NCI-H2171 treated with DMSO at 0.1 percent for 48 hours (cell line): ENCODE results near the gene TAGLN.

Experiments
- DNase-seq: peaks from one replicate; lab custom pipeline; 2025; lab: John Stamatoyannopoulos, UW

TAGLN gene

DNA sequence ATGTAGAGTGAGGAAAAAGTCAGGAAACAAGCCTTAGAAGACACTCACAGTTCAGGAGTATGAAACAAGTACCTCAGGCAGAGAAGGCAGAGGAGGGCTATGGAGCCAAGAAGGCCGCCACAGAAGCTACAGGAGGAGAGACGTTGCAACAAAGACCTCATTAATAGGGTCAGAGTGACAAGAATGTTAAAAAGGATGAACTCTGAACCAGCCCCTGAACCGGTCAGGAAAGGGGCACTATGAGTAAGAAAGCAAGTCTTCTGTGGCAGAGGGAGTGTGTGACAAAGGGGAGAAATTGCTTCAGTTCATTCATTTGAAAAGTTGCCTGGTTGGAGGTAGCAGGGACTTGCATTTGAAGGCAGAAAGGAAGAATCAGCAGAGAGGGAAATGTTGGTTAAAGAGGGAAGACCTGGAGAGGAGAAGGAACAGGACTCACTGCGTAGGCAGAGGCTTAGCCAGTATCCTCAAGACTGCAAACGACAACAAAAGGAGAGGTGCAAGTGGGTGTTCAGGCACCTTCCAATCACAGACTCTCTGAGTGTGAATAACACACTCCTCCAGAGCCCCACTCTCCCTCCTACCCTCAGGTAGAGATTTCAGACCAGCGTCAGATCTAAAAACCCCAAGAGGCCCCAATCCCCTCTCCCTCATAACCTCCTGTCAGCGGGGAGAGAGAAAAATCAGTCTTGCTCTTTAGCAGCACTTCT lies 15.4 kb downstream of the TAGLN start:
- DNase-seq, result no peak

DNA sequence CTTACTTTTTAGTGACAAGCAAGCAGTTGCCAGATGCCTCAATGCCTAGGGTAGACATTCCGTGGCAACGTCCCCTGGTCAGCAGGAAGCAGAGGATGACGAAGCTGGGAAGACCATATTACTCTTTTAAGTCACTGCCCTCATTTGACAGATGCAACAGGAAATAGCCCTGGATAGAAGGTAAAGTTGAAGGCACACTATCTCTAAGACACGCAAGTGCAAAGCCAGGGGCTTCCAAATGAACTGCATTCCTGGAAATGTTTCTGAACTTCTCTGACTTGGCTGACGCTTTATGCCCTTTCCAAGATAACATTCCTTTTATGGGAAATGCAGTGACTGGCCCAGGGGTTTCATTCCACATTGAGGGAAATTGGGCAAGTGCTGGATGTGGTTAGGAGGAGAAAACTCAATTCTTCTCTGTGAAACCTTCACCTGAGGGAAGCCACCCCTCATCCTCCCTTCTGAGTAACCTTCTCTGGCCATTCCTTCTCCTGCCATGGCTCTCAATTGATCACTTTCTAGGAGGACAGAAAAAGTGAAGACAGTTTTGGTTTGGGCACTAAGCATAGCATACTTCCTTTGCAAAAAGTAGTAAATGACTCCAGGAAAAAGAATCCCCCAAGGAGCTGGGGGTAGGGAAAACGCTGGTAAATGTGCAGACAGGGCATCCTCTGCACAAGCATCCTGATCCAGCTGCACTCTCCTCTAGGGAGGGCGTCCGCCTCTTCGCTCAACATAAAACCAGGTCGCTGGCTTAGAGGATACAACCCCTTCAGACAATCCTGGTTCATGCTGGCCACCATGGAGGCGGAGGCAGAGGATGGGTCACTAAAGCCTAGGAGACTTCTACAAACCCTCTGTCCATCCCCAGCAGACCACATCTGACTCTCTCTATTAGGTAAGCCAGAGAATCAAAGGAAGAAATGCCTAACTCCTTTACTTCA lies 18.2 kb downstream of the TAGLN start:
- no peak for DNase-seq

DNA sequence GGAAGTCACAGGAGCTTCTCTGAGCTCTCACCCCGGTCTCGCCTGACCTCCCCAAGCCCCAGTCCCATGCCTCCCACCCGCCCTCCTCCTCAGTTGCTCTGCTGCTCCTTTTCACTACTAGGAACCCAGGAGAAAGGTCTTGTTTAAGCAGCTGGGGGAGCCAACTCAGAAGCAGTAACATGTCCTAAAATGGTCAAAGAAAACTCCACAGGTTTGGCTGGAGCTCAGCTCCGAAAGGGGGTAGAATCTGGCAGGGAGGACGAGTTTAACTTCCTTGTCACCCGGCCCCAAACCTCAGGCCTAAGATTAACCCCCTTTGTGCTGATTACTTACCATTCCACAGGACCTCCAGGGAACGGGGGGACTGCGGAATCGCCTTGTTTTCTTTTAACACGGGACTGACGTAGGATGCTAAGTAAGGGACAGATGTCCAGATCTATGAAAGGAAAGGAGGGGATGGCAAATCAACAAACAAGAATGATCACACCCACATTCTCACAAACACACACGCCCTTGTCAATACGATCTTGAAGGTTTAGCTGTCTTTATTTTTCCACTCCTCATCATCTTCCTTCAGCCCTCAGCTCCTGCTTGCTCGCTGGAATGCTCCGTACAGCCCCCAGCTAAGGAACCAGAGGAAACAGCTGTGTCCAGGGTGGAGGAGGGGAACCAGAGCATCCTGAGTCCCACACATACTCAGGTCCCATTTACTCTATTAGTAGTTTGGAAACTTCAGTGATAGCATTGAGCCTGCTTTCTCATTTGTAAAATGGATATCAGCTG lies 19.2 kb downstream of the TAGLN start:
- no peak for DNase-seq

DNA sequence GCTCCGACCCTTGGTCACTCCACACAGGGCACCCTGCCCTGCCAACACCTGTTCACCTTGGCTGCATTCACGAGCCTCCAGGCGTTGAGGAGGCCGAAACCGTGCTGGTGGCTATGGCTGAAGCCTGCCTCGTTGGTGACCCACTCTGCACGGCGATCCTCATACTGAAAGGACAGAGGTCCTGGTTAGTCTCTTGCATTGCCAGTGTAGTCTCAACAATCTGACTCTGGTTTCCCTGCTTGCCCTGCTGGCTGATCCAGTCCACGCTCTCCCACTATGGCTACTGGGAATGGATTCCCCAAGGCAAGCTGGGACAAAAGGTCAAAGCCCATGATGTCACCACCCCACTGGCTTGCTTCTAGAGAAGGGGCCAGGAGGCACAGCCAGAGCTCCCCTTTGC lies 19.8 kb downstream of the TAGLN start:
- no peak for DNase-seq

DNA sequence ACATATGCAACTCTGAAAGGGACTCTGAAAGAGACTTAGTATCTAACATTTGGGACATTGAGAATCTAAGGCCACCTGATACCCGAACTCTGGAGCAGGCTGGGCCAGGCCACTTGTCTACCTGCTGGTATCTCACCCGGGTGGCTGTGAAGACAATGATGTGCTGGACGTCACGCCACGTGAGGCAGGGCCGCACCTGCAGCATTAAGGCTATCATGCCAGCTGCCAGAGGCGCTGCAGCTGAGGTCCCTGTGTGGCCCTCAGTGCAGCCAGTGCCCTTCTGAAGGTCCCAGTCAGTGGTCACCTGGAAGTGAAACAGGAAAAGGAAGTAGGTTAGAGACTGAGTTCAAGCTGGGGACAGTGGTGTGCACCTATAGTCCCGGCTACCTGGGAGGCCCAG lies 20.3 kb downstream of the TAGLN start:
- DNase-seq, result no peak

DNA sequence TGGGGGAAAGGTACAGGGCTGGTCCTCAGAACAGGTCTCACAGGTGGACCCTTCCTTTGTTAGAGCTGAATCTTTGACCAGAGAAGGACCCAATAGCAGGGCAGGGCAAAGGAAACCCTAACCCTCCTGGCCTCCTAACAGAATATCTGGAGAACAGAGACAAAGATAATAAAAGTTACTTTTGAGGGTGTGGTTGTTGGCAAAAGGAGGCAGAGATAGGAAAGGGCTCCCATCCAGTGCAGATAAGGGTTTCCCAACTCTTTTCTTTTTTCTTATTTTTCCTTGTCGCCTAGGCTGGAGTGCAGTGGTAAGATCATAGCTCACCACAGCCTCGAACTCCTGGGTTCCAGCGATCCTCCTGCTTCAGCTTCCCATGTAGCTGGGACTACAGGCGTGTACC lies 20.8 kb downstream of the TAGLN start:
- DNase-seq, result no peak

DNA sequence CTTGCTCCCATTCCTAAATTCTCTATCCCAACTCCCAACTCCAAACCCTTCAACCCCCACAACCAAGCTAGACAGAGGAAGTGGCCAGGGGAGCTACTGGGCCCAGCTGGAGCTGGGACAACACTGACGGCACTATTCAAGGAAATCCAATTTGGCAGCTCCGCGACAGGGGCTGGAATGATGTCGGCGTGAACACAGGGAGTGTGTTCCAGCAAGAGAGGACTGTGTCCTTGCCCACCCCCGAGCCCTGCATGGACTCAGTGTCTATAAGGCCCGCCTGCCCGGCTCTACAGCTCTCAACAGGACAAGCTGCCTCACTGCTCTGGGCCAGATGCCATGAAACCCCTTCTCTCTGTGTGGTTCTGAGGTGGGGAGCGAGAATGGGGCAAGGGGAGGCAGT lies 21.4 kb downstream of the TAGLN start:
- DNase-seq, result no peak

DNA sequence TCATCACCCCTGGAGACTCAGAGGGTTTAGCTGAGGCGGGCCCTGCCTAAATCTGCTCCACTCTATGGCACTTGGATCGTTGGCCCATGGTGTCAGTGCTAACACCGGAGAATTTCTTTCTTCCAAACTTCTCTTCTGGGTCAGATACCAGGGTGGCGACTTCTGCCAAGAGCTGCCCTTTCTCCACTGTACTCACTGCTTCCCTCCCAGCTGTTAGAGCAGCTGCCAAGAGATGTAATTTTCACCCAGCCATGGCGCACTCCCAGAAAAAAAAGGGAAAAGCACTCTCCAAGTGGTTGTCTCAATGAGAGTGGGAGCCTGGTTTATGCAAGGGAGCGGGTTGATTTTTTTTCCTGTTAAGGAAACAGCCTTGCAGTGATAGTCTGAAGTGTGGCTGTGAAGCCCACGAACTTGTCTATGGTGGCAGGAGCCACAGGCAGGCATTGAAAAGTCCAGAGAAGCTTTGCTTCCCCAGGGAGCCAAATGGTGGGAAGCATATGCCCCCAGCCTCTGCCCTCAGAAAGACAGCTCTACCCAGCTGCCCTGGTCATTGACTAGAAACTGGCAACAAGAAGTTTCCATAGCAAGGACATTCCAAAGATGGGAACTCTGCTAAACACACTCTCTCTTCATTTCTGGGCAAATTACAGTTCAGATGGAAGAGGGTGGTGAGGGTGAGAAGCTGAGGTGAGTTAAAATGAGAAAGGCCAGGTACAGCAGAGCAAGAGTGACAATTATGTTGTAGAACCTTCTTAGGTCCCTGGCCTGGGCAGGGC lies 22.0 kb downstream of the TAGLN start:
- DNase-seq, result peak; percentile 45

DNA sequence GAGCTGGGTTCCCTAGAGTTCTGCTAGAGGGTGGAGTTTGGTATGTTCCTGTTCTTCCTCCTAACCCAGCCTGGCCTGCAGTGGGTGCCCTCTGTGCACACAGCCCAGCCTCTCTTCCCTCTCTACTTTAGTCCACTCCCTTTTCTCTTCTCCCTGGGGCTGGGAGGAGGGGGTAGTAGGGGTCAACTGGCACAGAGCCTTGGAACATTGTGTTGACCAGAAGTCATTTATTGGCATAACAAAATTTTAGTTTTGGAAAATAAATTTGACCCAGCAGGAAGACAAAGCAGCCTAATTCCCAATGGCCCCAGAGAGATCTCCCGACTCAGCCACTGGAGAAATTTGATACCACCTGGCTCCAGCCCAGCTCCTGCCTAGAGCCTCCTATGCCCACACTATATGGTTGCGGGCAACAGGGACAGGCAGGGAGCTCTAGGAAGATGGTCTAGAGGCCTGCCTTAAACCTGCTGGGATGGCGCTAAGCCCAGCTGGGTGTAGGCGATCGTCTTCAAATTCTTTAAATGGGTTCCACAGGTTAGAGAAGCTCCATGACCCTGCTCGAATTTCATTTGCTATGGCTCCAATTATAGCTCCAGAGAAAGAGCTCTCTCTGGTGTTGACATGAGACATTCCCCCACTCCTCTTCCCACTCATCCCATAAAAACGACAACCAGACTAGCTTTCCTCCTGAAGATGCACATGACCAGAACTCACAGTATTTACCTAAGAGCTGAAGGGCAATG lies 22.8 kb downstream of the TAGLN start:
- peak; percentile 79 for DNase-seq

DNA sequence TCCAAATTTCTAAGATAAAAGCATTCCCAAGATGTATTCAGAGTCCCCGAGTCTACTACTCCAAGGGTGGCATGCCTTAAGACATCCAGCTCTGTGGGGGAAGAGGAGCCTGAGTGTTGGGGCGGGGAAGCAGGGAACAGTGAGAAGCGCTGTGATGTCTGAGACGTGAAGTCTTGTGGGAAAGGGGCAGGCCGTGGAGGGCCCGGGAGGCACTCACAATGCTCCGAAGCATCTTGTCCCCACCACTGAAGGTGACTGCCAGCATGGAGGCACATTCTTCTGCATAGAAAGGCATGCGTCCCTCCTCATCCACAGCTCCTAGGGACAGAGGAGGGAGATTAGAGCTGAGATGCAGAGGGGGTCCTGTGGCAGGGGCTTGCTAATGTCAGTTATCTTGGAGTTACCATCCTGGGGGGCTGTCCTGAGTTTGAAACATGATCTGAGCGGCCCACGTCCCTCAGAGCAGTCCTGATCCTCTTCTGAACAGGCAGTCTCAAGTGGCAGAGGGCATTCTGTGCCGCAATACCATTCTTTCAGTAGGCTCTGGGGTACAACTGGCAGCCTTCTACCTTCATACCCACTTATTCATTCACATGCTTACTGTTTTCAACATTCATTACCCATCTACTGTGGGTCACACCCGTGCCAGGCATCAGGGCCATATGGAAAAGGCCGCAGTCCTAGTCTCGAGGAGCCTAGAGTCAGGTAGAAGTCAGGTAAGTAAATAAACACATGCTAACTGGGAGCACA lies 24.0 kb downstream of the TAGLN start:
- no peak for DNase-seq

DNA sequence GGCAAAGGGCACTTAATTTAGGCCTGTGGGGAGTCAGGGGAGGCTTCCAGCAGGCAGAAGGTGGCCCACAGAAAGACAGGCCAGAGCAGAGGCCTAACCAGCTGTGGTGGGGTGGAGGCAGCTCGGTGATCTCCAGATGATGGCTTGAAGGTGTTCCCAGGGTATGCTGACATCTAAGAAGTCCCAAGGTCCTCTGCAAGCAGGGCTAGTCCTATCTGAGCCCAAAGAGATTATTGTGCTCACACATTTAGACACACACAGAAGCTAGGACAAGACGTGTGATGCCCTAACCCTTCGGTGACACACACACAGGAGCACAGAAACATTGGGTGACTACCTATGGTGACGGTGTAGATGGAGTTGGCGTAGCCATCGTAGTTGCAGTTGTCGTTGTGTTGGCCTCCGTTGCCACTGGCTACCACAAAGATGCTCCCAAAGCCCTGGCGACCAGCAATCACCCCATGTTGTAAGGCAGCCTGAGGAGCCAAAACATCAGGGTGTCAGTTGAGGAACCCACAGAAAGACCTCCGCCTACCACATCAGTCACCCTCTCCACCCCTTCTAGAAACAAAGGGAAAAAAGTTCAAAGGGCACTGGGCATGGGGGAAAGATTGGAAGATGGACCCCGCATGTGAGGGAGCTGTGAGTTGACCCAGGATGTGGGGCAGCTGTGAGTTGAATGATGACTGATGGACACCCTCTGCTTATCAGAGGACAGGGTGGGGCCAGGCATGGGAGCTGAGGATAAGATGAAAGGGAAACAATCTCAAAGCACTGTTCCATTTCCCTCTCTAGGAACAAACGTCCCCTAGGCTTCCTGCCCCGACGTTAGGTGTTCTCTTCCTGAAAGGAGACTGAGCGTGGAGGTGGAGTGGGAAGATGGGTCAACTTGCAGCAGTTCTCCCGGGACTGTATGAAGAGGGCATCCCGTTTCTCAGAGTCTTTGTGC lies 24.8 kb downstream of the TAGLN start:
- DNase-seq, result no peak

DNA sequence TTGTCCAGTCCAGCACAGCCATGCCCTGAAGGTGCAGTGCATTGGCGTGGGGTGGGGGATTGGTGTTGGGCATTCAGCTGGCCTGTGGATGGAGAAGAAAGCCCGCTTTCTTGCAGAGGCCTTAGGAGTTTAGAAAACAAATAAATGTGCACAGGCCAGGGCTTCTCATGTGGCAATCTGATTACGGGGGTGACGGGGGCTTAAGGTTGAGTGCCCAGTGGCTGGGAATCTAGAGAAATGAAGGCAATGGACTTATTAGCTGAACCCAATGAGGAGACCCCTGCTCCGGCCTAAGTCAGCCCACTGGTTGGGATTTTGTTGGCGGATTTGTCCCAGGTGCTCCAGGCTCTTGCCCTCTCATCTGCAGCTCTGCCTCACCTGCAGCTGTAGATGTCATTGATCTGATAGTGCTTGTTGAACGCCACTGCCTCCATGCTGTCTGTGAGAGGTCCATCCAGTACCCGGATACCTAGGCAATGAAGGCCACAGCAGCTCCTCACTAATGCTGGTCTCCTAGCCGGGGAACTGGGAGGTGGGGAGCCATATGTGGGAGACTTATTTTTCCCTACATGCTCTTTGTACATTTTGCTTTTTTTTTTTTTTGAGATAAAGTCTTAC lies 26.5 kb downstream of the TAGLN start:
- DNase-seq, result no peak

DNA sequence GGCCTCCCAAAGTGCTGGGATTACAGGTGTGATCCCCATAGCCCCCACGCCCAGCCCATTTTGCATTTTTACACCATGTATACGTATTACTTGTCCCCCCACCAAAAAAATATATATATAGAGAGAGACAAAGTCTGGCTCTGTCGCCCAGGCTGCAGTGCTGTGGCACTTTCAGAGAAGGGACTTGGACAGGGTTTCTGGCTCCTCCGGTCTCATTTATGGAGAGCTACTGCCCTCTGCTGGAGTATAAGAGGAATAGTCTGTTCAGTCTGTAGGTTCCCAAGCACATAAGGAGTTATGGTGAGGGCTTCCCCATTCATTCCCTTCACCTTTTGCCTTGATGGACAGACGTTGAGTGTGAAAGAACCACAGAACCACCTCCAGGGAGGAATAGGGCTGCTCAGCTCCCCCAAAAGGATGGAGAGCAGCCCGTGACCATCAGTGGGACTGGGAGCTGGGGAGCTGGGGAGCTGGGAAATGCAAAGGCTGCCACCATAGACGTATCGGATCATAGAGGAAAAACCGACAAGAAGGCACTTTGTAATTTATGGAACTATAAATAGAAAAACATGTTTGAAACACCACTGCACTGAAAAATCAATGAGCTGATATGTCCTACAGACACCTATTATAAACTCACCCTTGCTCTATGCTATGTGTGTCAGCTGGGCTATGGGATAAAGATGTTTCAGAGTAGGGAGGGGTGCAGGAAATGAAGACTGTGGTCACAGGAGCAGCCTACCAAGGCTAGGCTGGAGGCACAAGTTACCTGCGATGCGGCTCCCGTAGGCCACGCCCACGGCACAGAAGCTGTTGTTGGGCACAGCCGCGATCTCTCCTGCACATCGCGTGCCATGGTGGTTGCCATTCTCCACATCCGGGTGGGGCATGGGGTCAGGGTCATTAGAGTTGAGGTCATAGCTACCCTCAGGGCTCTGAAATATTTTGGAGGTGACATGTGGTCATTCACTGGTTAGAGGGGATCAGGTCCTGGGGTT lies 27.5 kb downstream of the TAGLN start:
- peak; percentile 90 for DNase-seq

DNA sequence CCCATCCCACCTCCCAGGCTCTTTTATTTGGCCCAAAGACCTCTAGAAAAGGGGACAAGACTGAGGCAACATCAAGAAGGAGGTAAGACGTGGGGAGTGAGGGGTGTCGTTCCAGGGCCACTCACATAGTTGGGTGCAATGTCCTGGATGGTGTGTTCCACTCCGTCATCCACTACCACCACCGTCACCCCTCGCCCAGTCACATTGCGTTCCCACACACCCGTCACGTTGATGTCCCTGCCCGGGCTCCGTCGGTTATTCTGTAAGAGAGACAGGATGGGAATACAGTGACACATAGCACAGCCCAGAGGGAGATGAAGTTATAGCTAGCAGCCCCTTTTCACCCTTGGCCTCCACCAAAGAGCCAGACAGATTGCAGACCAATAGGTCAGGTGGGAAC lies 28.9 kb downstream of the TAGLN start:
- DNase-seq, result no peak

DNA sequence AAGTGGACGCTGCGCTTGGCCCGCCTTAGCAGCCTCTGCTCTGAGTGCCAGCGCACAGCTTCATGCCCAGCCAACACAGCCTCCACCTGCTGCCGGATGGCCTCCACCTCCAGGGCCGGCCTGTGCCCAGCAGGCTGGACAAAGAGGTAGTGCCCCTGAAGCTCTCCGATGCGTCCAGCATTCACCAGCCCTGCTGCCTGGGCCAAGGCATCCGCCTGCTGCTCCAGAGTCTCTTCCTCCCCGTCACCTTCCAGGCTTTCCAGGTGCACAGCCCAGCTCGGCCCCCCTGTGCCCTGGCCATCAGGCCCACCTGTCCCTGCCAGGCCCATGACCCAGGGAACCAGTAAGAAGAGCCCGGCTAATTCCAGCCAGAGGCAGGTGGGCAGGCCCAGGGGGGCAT lies 30.2 kb downstream of the TAGLN start:
- DNase-seq, result no peak

DNA sequence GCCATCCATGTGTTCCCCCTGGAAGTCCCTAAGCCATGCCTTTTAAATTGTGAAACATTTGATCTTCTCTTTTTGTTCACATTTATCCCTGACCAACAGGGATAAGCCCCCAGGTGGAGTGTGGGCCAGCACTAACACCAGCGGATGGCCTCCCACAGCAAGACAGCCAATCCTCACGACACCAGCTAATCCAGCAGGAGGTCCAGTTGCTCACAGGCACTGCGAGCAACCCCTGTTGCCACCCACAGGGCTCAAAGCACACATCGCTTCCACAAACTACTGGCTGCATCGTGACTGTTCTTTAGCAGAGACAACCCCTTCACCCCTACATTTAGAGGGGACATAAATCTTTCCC lies 30.7 kb downstream of the TAGLN start:
- DNase-seq, result no peak

DNA sequence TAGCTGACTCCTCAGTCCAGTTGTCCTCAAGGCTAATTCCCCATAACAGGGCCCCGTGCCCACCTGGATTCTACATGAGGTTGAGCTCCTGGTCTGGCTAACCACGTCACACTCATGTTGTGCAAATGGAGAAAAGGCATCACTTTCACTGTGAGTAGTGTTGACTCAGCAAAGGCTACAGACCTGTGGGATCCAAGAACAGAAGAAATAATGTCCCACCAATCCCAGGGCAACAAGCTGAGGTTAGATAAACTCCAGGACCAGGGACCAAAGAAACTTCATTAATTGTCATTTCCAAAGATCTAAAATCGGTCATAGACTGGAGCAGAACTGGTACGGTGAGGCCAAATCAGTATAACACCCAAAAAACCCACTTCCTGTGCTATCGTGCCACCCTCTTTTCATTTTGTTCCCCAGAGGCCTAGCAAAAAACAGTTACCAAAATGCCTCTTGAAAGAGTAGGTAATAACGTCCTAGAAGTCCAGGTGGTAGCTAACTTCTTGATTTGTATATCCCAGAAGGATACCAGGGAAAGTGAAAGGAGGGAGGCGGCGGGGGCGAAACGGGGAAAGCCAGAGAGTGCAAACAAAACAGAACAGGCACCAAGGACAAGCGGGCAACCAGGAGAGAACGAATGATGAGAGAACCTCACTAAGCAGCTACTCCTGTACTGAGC lies 31.3 kb downstream of the TAGLN start:
- no peak for DNase-seq
